ENCODE measurements around the gene BAIAP2L1. TPM values are rescaled to one million over a fixed set of nuclear protein-coding genes. Genes with fewer than 3 reads are reported as not detected.

The BAIAP2L1 gene
- total and polyA plus RNA-seq, 9 of the 15 experiments (the other 6 are each of a cell fraction or from before 2014, with no cell fraction given), result 4.2 to 29.8 (median 15.5) TPM

- no peak for TF ChIP-seq ZNF431 (CRISPR knock-in tag; IDR thresholded peaks at IDR 0.05)
- TF ChIP-seq KAT8 (IDR thresholded peaks at IDR 0.05; ENCODE audit: low read depth), result no peak
- no peak for TF ChIP-seq FOS (IDR thresholded peaks at IDR 0.05; ENCODE audit: extremely low read depth, insufficient read length)
- TF ChIP-seq ZNF408 (CRISPR knock-in tag; IDR thresholded peaks at IDR 0.05; ENCODE audit: low read depth), result no peak
- no peak for TF ChIP-seq EHMT2 (IDR thresholded peaks at IDR 0.05)
- TF ChIP-seq ZNF282 (CRISPR knock-in tag; IDR thresholded peaks at IDR 0.05), result no peak
- no peak for TF ChIP-seq HLTF (IDR thresholded peaks at IDR 0.05)
Observed at GRCh38 chr7:98294326-98294725, 106.6 kb downstream of the BAIAP2L1 start (continued).

GRCh38 chr7:98293746-98294145 lies 107.1 kb downstream of the BAIAP2L1 start:
- WGBS (ENCODE audit: insufficient coverage, low coverage, missing lambda C conversion rate), result 53% methylated on average over 13 of the region's 13 CpGs
- Histone ChIP-seq H3K36me3 (ENCODE audit: control insufficient read depth, insufficient read depth, low read length) (peaks cover 34% of the 10 kb centered on the region; the same call in 2 of the 3 replicates), H2AFZ (ENCODE audit: low read depth, low read length) (no peak overlapping the region), H3K27ac (ENCODE audit: extremely low read depth, low read depth, low read length) (no peak overlapping the region), H3K79me2 (ENCODE audit: control insufficient read depth, insufficient read depth, low read length) (no peaks in the 10 kb centered on the region), H3K9ac (ENCODE audit: insufficient read depth in 1 of 2, low read depth in 2 of 2, low read length in 2 of 2) (no peak overlapping the region), H3K9me3 (replicated peaks; ENCODE audit: control insufficient read depth, insufficient read depth, low read depth, low read length) (no peaks in the 10 kb centered on the region), H3K4me1 (replicated peaks in 1 of 2; ENCODE audit: control insufficient read depth in 2 of 2, insufficient read depth in 2 of 2, low read length in 2 of 2) (peaks cover 0 to 16% of the 10 kb centered on the region in 2 experiments; a peak in 2 of 5 replicates), H3K9me1 (ENCODE audit: control insufficient read depth, insufficient read depth, low read length) (no peaks in the 10 kb centered on the region), H4K20me1 (replicated peaks; ENCODE audit: control insufficient read depth, insufficient read depth, low read length) (peaks cover 21% of the 10 kb centered on the region), H3K4me3 (no peak overlapping the region), H3K27me3 (ENCODE audit: control insufficient read depth in 2 of 2, insufficient read depth in 2 of 2, low read length in 2 of 2) (peaks cover 0 to 57% of the 10 kb centered on the region in 2 experiments; a peak in 2 of 5 replicates), H3K4me2 (ENCODE audit: insufficient read depth, low read length) (no peak overlapping the region)
- no TSS peak for BruUV-seq (replicated peaks)
- CTCF ChIA-PET (ENCODE audit: low intra/inter-chr PET ratio), result interaction anchor here (0.7 to 2.3 kb wide), 3 partner anchors 107 to 452 kb away, joined by 3 to 23 read pairs (median 3); partner anchors contain the start of gene BAIAP2L1
- FAIRE-seq (no peak), DNase-seq (ENCODE audit: extremely low read depth in 1 of 4, low spot score in 3 of 4) (no peak), ATAC-seq (no peak)
- intact Hi-C loops (cut with micrococcal nuclease), result loop anchor here (2.0 to 5.0 kb wide), 3 partner anchors 129 to 451 kb away; no protein-coding TSS in a partner anchor
- TF ChIP-seq NCOA4 (IDR thresholded peaks at IDR 0.05; ENCODE audit: partially characterized antibody), result no peak
- 0 out of 2 replicates have a peak, but pooled peaks have one; percentile 25 for TF ChIP-seq POLR2G (IDR thresholded peaks at IDR 0.05; ENCODE audit: low read depth, low read length)
- no peak for TF ChIP-seq MITF (IDR thresholded peaks at IDR 0.05)
- POLR2A ChIA-PET, result interaction anchor here (1.4 kb wide), 1 partner anchor 107 kb away, joined by 3 read pairs; the partner anchor contains the start of gene BAIAP2L1
- in situ Hi-C loops (cut with MboI), result loop anchor here (10.0 kb wide), 1 partner anchor 451 kb away; no protein-coding TSS in a partner anchor
